Fibroblast of lung (primary cell): ENCODE results near the gene LPCAT3. TPM values are rescaled to one million over a fixed set of nuclear protein-coding genes. Genes with fewer than 3 reads are reported as not detected.
"Not testable (repeated sequence)": the region's sequence is repeated elsewhere in the genome, so short reads cannot be mapped to it uniquely, and the experiment has no call there.

Experiments used
- DNase-seq, 2 donors: peaks; one replicate each; pipeline versions ENCODE4 v3.0.0 to v3.0.0-alpha.2; 2010; ENCODE audit warnings: low read depth in 2 of 2
- H2AFZ ChIP-seq: 2 replicates; pipeline ENCODE4 v1.5.1; 2012; ENCODE audit warnings: low read length, control low read depth, inconsistent platforms
- H3K27ac ChIP-seq: 2 replicates; pipeline ENCODE4 v1.5.1; 2011; ENCODE audit warnings: low read length, control low read depth; ENCODE audit not compliant: insufficient read depth
- H3K27me3 ChIP-seq: 2 replicates; pipeline ENCODE4 v1.5.1; 2011; ENCODE audit warnings: mild to moderate bottlenecking, low read length; ENCODE audit not compliant: control insufficient read depth, insufficient read depth
- H3K36me3 ChIP-seq: 2 replicates; pipeline ENCODE4 v1.5.1; 2011; ENCODE audit warnings: low read length; ENCODE audit not compliant: control insufficient read depth, insufficient read depth
- H3K4me1 ChIP-seq: 2 replicates; pipeline ENCODE4 v1.5.1; 2011; ENCODE audit warnings: low read length; ENCODE audit not compliant: control insufficient read depth, insufficient read depth; ENCODE audit errors: extremely low read depth
- H3K4me2 ChIP-seq: 2 replicates; pipeline ENCODE4 v1.5.1; 2011; ENCODE audit warnings: low read length, control low read depth; ENCODE audit not compliant: insufficient read depth; ENCODE audit errors: extremely low read depth
- H3K4me3 ChIP-seq, 4 experiments: fragments of 200-600 bp in 1 of 4; sonication (generic) in 1 of 4; replicated peaks in 1 of 4; 2 replicates each; pipeline ENCODE4 v1.5.1; 2011 to 2016; ENCODE audit warnings: low read length in 4 of 4, low read depth in 3 of 4, mild to moderate bottlenecking in 3 of 4, control low read depth in 2 of 4, inconsistent platforms in 1 of 4, mixed read lengths in 1 of 4; ENCODE audit not compliant: insufficient read depth in 1 of 4; ENCODE audit errors: control extremely low read depth in 1 of 4
- H3K79me2 ChIP-seq: 2 replicates; pipeline ENCODE4 v1.5.1; 2012; ENCODE audit warnings: mild to moderate bottlenecking, low read length, inconsistent platforms; ENCODE audit not compliant: control insufficient read depth, insufficient read depth
- H3K9ac ChIP-seq: 2 replicates; pipeline ENCODE4 v1.5.1; 2011; ENCODE audit warnings: mild to moderate bottlenecking, low read length, control low read depth; ENCODE audit not compliant: insufficient read depth
- H3K9me3 ChIP-seq: 2 replicates; pipeline ENCODE4 v1.5.1; 2012; ENCODE audit warnings: low read depth, low read length; ENCODE audit not compliant: control insufficient read depth, insufficient read depth
- H4K20me1 ChIP-seq: 2 replicates; pipeline ENCODE4 v1.5.1; 2011; ENCODE audit warnings: low read length; ENCODE audit not compliant: control insufficient read depth, insufficient read depth; ENCODE audit errors: extremely low read depth
- CTCF ChIP-seq, 2 donors: IDR thresholded peaks in 1 of 2; conservative IDR thresholded peaks in 1 of 2; 1 replicate in 1 of 2; 2 replicates in 1 of 2; pipeline ENCODE4 v1.5.1; 2011 to 2012; ENCODE audit warnings: low read length in 2 of 2, control low read depth in 1 of 2, inconsistent platforms in 1 of 2, low read depth in 1 of 2, mild to moderate bottlenecking in 1 of 2
- EZH2 ChIP-seq: IDR thresholded peaks from 2 replicates; pipeline ENCODE4 v1.5.1; 2012; ENCODE audit warnings: low read length, control low read depth, mild to moderate bottlenecking; ENCODE audit errors: missing control alignments
- polyA plus RNA-seq, 2 donors: library from polyadenylated mRNA; depleted of rRNA in 1 of 2; stranded (reverse) in 1 of 2; unstranded in 1 of 2; fragments of >200 nt; gene quantifications; 2 replicates each; pipeline ENCODE4 v1.2.1, GENCODE V29; 2011 to 2012; ENCODE audit warnings: missing spikeins in 1 of 2
- total RNA-seq: library from RNA; depleted of rRNA; stranded (reverse); fragments of >200 nt; gene quantifications from 2 replicates; pipeline ENCODE4 v1.2.1, GENCODE V29; 2014

The LPCAT3 gene
- total and polyA plus RNA-seq, 2 donors (not counting 1 experiment from before 2014, with no cell fraction given), result 11.4 to 54.0 TPM

- H3K27ac ChIP-seq, result no peak overlapping the region
- H2AFZ ChIP-seq, result no peak overlapping the region
- TF ChIP-seq CTCF (conservative IDR thresholded peaks at IDR 0.05 in 1 of 2, IDR thresholded peaks at IDR 0.05 in 1 of 2; ENCODE audit: low read depth in 1 of 2, low read length in 2 of 2) (no peak), EZH2 (no peak)
- H3K4me1 ChIP-seq, result peaks cover 17% of the 10 kb centered on the region
- no peak overlapping the region for H3K4me3 ChIP-seq
- H3K9ac ChIP-seq, result no peak overlapping the region
- no peaks in the 10 kb centered on the region for H4K20me1 ChIP-seq
- no peaks in the 10 kb centered on the region for H3K79me2 ChIP-seq
- peaks cover 2% of the 10 kb centered on the region for H3K36me3 ChIP-seq
- no peak for DNase-seq
- no peak overlapping the region for H3K4me2 ChIP-seq
- peaks cover 6% of the 10 kb centered on the region for H3K27me3 ChIP-seq
- no peaks in the 10 kb centered on the region for H3K9me3 ChIP-seq
Measured at GRCh38 chr12:7058850-7059395, 40.6 kb upstream of the LPCAT3 start.

GRCh38 chr12:7058163-7058845, 40.0 kb upstream of the LPCAT3 start:
- TF ChIP-seq CTCF (conservative IDR thresholded peaks at IDR 0.05 in 1 of 2, IDR thresholded peaks at IDR 0.05 in 1 of 2; ENCODE audit: low read depth in 1 of 2, low read length in 2 of 2), result no peak
- no peak for TF ChIP-seq EZH2
- Histone ChIP-seq H3K4me1 (peaks cover 17% of the 10 kb centered on the region), H4K20me1 (no peaks in the 10 kb centered on the region), H3K36me3 (no peaks in the 10 kb centered on the region), H3K4me2 (no peak overlapping the region), H3K27me3 (peaks cover 6% of the 10 kb centered on the region), H3K27ac (no peak overlapping the region), H3K79me2 (no peaks in the 10 kb centered on the region), H3K4me3 (no peak overlapping the region), H3K9me3 (no peaks in the 10 kb centered on the region), H2AFZ (no peak overlapping the region), H3K9ac (no peak overlapping the region)
- no peak for DNase-seq

GRCh38 chr12:7055736-7056135, 37.5 kb upstream of the LPCAT3 start:
- not testable (repeated sequence) for H4K20me1 ChIP-seq, H3K9ac ChIP-seq, H3K4me3 ChIP-seq, H3K36me3 ChIP-seq, H3K4me2 ChIP-seq, H3K79me2 ChIP-seq, H3K4me1 ChIP-seq, DNase-seq, H3K9me3 ChIP-seq, H3K27ac ChIP-seq, H2AFZ ChIP-seq
- H3K27me3 ChIP-seq, result peaks cover 11% of the 10 kb centered on the region
